Activated T-helper 17 cell treated with anti-CD3 and anti-CD28 coated beads, Interleukin-2, amount 50 U/mL, for 72 hours (primary cell): ENCODE results near the gene RFNG. TPM values are rescaled to one million over a fixed set of nuclear protein-coding genes. Genes with fewer than 3 reads are reported as not detected.

Experiments
- ATAC-seq: fragments of 150-1000 bp; cut with Tn5 transposase; replicated peaks from 2 replicates; pipeline ENCODE4 v1.10.0; 2021; ENCODE audit warnings: mild to moderate bottlenecking, moderate library complexity
- H3K27ac Mint-ChIP-seq: one replicate; pipeline ENCODE4 v1.8.0; 2022; ENCODE audit warnings: mixed read lengths
- H3K27me3 Mint-ChIP-seq: one replicate; pipeline ENCODE4 v1.8.0; 2022; ENCODE audit warnings: mixed read lengths
- H3K36me3 Mint-ChIP-seq: one replicate; pipeline ENCODE4 v1.8.0; 2022; ENCODE audit warnings: low read depth, mild to moderate bottlenecking, mixed read lengths
- H3K4me1 Mint-ChIP-seq: one replicate; pipeline ENCODE4 v1.8.0; 2022; ENCODE audit warnings: mixed read lengths
- H3K4me3 Mint-ChIP-seq: one replicate; pipeline ENCODE4 v1.8.0; 2022; ENCODE audit warnings: mild to moderate bottlenecking, mixed read lengths
- H3K9me3 Mint-ChIP-seq: one replicate; pipeline ENCODE4 v1.8.0; 2022; ENCODE audit warnings: mixed read lengths
- total RNA-seq, 2 donors: library from RNA; stranded (reverse); gene quantifications; one replicate each; pipeline ENCODE4 v1.2.3, GENCODE V29; 2022

RFNG gene
- total RNA-seq, 2 donors from 2014 or later, result 21.1 to 25.2 TPM

DNA sequence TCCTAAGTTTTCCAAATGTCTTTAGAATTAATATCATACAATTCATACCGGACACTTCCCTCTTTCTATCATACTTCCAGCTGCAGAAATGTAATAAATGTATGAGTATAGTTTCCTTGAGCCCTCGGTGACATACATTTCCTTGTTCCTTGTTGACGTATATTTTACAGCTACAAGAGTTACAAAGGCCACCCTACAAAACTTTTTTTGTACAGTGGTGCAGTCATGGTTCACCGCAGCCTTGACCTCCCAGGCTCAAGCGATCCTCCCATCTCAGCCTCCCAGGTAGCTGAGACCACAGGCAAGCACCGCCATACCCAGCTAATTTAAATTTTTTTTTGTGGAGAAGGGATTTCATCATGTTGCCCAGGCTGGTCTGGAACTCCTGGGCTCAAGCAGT, 21.2 kb upstream of the RFNG start:
- H3K27me3 Mint-ChIP-seq, result no peaks in the 10 kb centered on the region
- H3K36me3 Mint-ChIP-seq, result no peaks in the 10 kb centered on the region
- H3K27ac Mint-ChIP-seq, result no peak overlapping the region
- no peak for ATAC-seq
- no peaks in the 10 kb centered on the region for H3K4me1 Mint-ChIP-seq
- no peak overlapping the region for H3K4me3 Mint-ChIP-seq
- no peaks in the 10 kb centered on the region for H3K9me3 Mint-ChIP-seq

- no peak for ATAC-seq
- no peaks in the 10 kb centered on the region for H3K9me3 Mint-ChIP-seq
- H3K27ac Mint-ChIP-seq, result no peak overlapping the region
- H3K27me3 Mint-ChIP-seq, result no peaks in the 10 kb centered on the region
- H3K4me3 Mint-ChIP-seq, result no peak overlapping the region
- no peaks in the 10 kb centered on the region for H3K4me1 Mint-ChIP-seq
- no peaks in the 10 kb centered on the region for H3K36me3 Mint-ChIP-seq
Measured at GRCh38 chr17:82070611-82071010, 19.0 kb upstream of the RFNG start.

GRCh38 chr17:82065638-82066303, 14.2 kb upstream of the RFNG start, which contains the start of gene DUS1L:
DUS1L (minus strand) TSS chr17:82065804; CDS start chr17:82065059, 745 bp downstream.
- no peaks in the 10 kb centered on the region for H3K4me1 Mint-ChIP-seq
- no peaks in the 10 kb centered on the region for H3K9me3 Mint-ChIP-seq
- no peaks in the 10 kb centered on the region for H3K27me3 Mint-ChIP-seq
- peak; percentile 85 for ATAC-seq
- H3K36me3 Mint-ChIP-seq, result no peaks in the 10 kb centered on the region
- peak within 1 kb of the TSS; percentile 83 for H3K4me3 Mint-ChIP-seq
- H3K27ac Mint-ChIP-seq, result peak within 1 kb of the TSS; percentile 95

DNA sequence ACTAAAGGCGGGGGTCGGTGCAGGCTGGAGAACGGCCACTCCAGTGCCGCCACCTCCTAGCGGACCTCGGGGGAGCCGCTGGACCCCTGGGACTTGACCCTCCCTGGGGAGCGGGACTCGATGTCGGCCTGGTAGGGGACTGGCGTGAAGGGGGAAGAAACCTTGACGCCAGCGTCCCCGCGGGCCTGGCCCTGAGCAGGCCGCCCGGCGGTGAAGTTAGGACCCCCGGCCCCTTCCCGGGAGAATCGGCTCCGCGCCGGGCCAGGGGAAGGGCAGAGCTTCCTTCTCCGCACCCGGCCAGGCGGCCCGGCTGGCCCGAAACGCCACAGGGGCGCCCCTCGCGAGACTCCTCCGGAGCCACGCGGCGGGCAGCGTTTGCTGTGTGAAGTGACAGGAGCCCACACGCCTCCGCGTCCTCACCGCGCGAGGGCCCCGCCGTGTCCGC, 13.6 kb upstream of the RFNG start:
- peak; percentile 59 for ATAC-seq
- Mint-ChIP-seq H3K27ac (no peak overlapping the region), H3K9me3 (no peaks in the 10 kb centered on the region), H3K36me3 (peaks cover 2% of the 10 kb centered on the region), H3K4me1 (no peaks in the 10 kb centered on the region), H3K27me3 (no peaks in the 10 kb centered on the region), H3K4me3 (peak overlapping the region; percentile 53)

GRCh38 chr17:82064433-82065192, 13.0 kb upstream of the RFNG start:
- H3K4me1 Mint-ChIP-seq, result no peaks in the 10 kb centered on the region
- peak; percentile 25 for ATAC-seq
- H3K27ac Mint-ChIP-seq, result no peak overlapping the region
- peak overlapping the region; percentile 53 for H3K4me3 Mint-ChIP-seq
- no peaks in the 10 kb centered on the region for H3K27me3 Mint-ChIP-seq
- no peaks in the 10 kb centered on the region for H3K9me3 Mint-ChIP-seq
- peaks cover 5% of the 10 kb centered on the region for H3K36me3 Mint-ChIP-seq

DNA sequence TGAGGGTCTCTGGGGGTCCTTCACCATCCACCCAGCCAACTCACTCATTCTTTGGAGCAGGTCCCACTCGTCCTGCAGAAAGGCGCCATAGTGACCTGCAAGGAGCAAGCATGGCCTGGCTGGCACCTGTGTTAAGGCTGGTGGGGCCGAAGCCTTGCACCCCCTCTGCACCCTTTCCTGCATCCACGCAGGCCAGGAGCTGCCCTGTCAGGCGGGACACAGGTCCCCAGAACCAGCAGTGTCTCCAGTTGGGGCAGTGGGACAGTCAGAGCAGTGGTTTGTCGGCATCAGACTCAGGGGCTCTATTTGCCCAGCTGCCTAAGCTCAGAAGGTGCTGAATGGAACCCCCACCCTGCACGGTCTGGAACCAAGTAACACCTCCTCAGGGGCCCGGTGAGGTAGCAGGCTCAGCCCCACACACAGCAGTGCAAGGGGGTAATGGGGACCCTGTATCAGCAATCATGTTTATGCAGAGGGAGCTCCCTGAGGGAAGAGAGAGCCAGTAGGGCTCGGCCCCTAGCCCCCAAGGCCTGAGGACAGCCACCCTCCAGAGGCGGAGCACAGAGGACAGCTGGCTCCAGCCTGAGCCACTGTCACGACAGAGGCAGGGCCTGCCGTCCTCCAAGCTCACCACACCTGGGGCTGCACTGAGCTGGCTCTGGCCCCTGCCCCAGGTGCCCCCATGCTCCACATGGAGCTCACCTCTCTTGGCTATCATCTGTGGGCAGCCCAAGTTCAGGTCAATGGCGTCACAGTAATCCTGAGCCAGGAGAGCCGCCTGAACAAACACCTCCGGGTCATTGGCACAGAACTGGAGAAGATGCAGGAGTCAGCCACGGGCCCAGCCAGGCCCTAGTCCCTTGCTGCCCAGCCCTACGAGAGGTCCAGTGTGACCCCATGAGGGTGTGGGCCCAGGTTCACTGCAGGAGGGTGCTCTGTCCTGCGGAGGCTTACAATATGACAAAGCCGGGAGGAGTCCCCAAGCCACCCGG, 12.1 kb upstream of the RFNG start:
- Mint-ChIP-seq H3K4me3 (peak overlapping the region; percentile 53), H3K9me3 (no peaks in the 10 kb centered on the region), H3K27ac (no peak overlapping the region), H3K36me3 (peaks cover 5% of the 10 kb centered on the region), H3K4me1 (no peaks in the 10 kb centered on the region), H3K27me3 (no peaks in the 10 kb centered on the region)
- no peak for ATAC-seq

DNA sequence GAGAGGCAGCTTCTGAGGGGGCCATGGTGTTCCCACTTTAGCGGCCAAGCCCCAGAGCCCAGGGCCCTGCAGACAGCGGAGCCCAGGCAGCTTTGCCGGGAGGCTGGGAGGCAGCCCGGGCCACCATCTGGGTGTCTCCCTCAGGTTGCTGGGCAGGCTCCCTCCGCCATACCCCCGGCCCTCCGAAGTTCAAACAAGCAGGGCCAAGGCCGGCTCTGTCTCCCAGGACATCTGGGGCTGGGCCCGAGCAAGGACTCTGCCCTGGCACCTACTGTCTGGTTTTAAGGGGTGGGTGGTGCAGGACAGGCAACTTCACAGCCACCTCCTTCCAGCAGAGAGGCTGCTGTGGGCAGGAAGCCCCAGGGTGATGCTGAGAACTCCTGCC, 11.4 kb upstream of the RFNG start:
- no peak overlapping the region for H3K27ac Mint-ChIP-seq
- H3K4me1 Mint-ChIP-seq, result no peaks in the 10 kb centered on the region
- H3K27me3 Mint-ChIP-seq, result no peaks in the 10 kb centered on the region
- no peak for ATAC-seq
- H3K36me3 Mint-ChIP-seq, result peaks cover 7% of the 10 kb centered on the region
- no peak overlapping the region for H3K4me3 Mint-ChIP-seq
- H3K9me3 Mint-ChIP-seq, result no peaks in the 10 kb centered on the region

- Mint-ChIP-seq H3K4me1 (no peaks in the 10 kb centered on the region), H3K27me3 (no peaks in the 10 kb centered on the region), H3K4me3 (no peak overlapping the region), H3K9me3 (no peaks in the 10 kb centered on the region), H3K36me3 (peaks cover 12% of the 10 kb centered on the region), H3K27ac (no peak overlapping the region)
- no peak for ATAC-seq
Measured at GRCh38 chr17:82062076-82062983, 10.7 kb upstream of the RFNG start.

DNA sequence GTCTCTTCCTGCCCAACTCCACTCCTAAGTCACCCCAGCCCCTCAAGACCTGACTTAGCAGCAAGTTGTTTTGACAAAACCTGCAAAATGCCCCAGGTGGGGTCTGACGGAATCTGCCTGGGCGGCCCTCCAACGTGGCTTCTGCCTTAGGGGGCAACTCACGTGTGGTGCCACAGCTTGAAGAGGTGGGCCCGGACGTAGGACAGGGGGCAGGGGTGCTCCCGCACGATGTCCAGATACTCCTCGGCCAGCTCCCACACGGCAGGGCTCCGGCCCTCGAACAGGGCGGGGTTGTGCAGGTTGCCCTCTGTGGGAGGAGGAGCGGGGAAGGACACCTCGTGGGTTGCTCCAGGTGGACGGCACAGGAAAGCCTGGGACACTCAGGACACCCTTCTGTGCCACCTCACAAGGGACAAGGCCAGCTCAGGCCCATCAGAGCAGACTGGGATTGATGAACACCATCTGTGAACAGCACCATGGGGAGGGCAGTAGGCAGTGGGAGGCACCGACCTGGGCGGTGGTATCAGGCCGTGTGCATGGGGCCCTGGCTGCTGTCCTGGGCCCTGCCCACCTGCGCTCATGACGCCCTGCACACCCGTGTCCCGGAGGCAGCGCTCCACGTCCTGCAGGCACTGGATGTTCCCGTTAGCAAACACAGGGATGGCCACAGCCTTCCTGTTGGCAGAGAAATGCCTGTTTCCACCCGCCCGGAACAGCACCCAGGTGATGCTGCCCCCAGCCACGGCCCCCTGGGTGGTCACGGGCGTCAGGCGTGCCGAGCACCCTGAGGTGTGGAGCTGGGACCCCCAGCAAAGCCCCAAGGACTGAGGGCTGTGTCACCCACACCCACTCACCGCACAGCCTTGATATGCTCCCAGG, 9.7 kb upstream of the RFNG start:
- no peak for ATAC-seq
- H3K27me3 Mint-ChIP-seq, result no peaks in the 10 kb centered on the region
- H3K9me3 Mint-ChIP-seq, result no peaks in the 10 kb centered on the region
- peaks cover 12% of the 10 kb centered on the region for H3K36me3 Mint-ChIP-seq
- no peak overlapping the region for H3K27ac Mint-ChIP-seq
- no peaks in the 10 kb centered on the region for H3K4me1 Mint-ChIP-seq
- H3K4me3 Mint-ChIP-seq, result no peak overlapping the region

DNA sequence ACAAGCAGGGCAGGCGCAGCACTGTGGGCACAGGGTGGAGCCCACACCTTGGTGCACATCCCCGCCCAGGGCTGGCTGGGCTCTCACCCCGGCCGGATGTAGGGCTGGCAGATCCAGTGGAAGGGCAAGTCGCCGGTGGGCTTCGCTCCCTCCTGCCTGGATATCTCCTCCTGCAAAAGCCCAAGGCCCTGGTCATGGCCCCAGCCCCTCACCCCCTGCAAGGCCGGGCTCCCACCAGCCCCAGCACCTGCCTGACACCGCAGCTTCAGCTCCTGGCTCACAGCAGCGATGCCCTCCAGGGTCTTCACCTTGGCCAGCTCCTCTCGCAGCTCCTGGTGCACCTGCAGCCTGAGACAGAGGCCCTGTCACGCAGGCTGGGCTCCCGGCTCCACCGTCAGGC, 9.0 kb upstream of the RFNG start:
- Mint-ChIP-seq H3K36me3 (peaks cover 12% of the 10 kb centered on the region), H3K4me3 (no peak overlapping the region), H3K27me3 (no peaks in the 10 kb centered on the region), H3K4me1 (no peaks in the 10 kb centered on the region), H3K9me3 (no peaks in the 10 kb centered on the region), H3K27ac (no peak overlapping the region)
- no peak for ATAC-seq

DNA sequence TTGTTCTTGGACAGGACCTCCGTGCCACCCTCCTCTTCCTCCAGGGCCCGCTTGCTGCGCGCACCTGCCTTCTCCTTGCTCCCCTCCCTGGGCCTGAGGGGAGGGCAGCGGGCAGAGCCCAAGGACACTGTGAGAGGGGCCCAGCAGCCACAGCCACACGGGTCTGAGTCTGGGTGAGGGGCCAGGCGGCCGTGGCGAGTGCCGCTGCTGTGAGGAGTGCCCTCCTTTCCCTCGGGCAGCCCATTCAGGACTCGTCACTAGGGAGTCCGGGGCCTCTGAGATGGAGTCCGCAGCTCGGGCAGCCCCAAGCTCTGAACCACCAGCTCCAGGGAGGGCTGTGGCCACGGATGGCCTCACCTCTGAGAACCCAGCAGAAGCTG, 8.4 kb upstream of the RFNG start:
- H3K36me3 Mint-ChIP-seq, result peaks cover 16% of the 10 kb centered on the region
- no peak overlapping the region for H3K27ac Mint-ChIP-seq
- H3K4me3 Mint-ChIP-seq, result no peak overlapping the region
- H3K4me1 Mint-ChIP-seq, result no peaks in the 10 kb centered on the region
- no peaks in the 10 kb centered on the region for H3K27me3 Mint-ChIP-seq
- H3K9me3 Mint-ChIP-seq, result no peaks in the 10 kb centered on the region
- no peak for ATAC-seq

DNA sequence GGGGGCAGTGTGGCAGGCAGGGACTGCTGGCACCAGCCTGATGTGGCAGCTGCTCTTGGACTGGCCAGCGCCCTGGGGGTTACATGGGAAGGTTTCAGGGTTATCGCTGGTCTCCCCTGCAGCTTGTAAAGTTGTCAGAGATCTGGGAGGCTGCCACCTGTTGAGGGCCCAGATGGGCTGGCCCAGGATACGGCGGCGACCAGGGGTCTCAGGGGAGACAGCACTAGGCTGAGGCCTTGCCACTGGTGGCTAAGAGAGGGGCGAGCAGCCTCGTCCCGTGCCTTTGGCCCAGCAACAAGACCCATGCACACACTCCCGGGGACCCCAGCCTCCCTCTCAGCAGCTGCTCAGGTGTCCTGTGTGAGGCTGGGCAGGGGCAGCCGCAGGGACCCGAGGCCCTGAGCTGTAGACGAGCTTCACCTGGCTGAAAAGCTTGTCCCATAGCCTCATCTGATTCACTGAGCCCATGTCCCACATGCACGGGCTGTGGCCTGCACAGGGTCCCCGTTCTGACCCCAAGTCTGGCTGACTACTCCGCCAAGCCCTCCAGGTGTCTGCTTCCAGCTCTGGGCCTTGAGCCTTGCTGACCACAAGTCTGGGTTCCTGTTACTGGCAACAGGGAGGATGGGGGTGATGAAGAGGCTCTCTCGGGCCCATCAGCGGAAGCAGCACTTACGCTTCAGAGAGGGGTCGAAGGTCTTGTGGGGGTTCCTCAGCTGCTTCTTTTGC, 7.8 kb upstream of the RFNG start:
- H3K27me3 Mint-ChIP-seq, result no peaks in the 10 kb centered on the region

More for the DNA sequence above, 7.8 kb upstream of the RFNG start:
- H3K36me3 Mint-ChIP-seq, result peaks cover 18% of the 10 kb centered on the region
- H3K4me3 Mint-ChIP-seq, result no peak overlapping the region
- no peak overlapping the region for H3K27ac Mint-ChIP-seq
- ATAC-seq, result no peak
- H3K9me3 Mint-ChIP-seq, result no peaks in the 10 kb centered on the region
- no peaks in the 10 kb centered on the region for H3K4me1 Mint-ChIP-seq
